Stomach (tissue), 4 donors: ENCODE data around the gene PCED1B.

Experiments
- EP300 ChIP-seq: sonication (generic); formaldehyde crosslinking; IDR thresholded peaks from one replicate; pipeline ENCODE4 v1.6.1; 2017; ENCODE audit warnings: antibody characterized with exemption
- TF ChIP-seq, protein P1 (sequence below), 7 experiments: fragments of 450-650 bp in 4 of 7; fragments of 200-600 bp in 3 of 7; sonication (generic) in 3 of 7; IDR thresholded peaks; one replicate each; pipeline ENCODE4 v1.5.1; 2016 to 2019; ENCODE audit warnings: antibody characterized with exemption in 7 of 7, control low read depth in 2 of 7, mild to moderate bottlenecking in 1 of 7

DNA sequence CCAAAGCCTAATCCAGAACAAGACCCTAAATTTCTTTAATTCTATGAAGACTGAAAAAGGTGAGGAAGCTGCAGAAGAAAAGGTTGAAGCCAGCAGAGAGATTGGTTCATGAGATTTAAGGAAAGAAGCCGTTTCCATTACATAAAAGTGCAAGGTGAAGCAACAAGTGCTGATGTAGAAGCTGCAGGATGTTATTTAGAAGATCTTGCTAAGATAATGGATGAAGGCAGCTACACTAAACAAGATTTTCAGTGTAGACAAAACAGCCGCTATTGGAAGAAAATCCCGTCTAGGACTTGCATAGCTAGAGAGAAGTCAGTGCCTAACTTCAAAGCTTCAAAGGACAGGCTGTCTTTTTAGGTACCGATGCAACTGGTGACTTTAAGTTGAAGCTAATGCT lies 65.8 kb downstream of the PCED1B start:
- TF ChIP-seq, protein P1, sequence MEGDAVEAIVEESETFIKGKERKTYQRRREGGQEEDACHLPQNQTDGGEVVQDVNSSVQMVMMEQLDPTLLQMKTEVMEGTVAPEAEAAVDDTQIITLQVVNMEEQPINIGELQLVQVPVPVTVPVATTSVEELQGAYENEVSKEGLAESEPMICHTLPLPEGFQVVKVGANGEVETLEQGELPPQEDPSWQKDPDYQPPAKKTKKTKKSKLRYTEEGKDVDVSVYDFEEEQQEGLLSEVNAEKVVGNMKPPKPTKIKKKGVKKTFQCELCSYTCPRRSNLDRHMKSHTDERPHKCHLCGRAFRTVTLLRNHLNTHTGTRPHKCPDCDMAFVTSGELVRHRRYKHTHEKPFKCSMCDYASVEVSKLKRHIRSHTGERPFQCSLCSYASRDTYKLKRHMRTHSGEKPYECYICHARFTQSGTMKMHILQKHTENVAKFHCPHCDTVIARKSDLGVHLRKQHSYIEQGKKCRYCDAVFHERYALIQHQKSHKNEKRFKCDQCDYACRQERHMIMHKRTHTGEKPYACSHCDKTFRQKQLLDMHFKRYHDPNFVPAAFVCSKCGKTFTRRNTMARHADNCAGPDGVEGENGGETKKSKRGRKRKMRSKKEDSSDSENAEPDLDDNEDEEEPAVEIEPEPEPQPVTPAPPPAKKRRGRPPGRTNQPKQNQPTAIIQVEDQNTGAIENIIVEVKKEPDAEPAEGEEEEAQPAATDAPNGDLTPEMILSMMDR (IDR thresholded peaks at IDR 0.05), result no peak
- no peak for TF ChIP-seq EP300
